Endothelial cell of umbilical vein (primary cell): ENCODE results near the gene MMADHC. TPM values are rescaled to one million over a fixed set of nuclear protein-coding genes. Genes with fewer than 3 reads are reported as not detected.

Experiments used
- BruUV-seq: library from RNA; stranded (reverse); fragments of 400-500 nt; replicated peaks from 2 replicates; lab custom pipeline; 2021; lab: Mats Ljungman, UMichigan
- CTCF ChIA-PET: fragments of 300-600, 350-600 bp; sonication (Branson Sonifier 250); formaldehyde crosslinking; loops from one replicate; lab custom pipeline; 2021; ENCODE audit warnings: antibody characterized with exemption, inconsistent platforms; lab: Charles Lee
- POLR2A ChIA-PET: fragments of 300-600, 350-600 bp; sonication (Branson Sonifier 250); formaldehyde crosslinking; loops from one replicate; lab custom pipeline; 2021; ENCODE audit warnings: antibody characterized with exemption, inconsistent platforms; lab: Charles Lee
- DNase-seq: peaks from one replicate; pipeline ENCODE4 v3.0.0-alpha.2; 2011; ENCODE audit warnings: low read depth, low spot score
- FAIRE-seq: peaks from 2 replicates; lab custom pipeline; 2011; peaks lifted over from hg19 to GRCh38; lab: Jason Lieb, UNC
- H2AFZ ChIP-seq: 2 replicates; pipeline ENCODE4 v1.6.0; 2012; ENCODE audit warnings: low read depth, low read length, control low read depth, inconsistent platforms
- H3K27ac ChIP-seq: 2 replicates; pipeline ENCODE4 v1.5.1; 2011; ENCODE audit warnings: low read depth, mild to moderate bottlenecking, control low read depth, low read length, moderate library complexity; ENCODE audit not compliant: insufficient read depth
- H3K27me3 ChIP-seq, 2 experiments: 2 replicates each; pipeline versions ENCODE4 v1.6.0 to v1.6.1; 2011; ENCODE audit warnings: low read length in 2 of 2, mixed read lengths in 1 of 2; ENCODE audit not compliant: control insufficient read depth in 2 of 2, insufficient read depth in 2 of 2
- H3K36me3 ChIP-seq, 2 experiments: 2 replicates in 1 of 2; 3 replicates in 1 of 2; pipeline ENCODE4 v1.5.1; 2011; ENCODE audit warnings: low read length in 2 of 2, mild to moderate bottlenecking in 1 of 2, moderate library complexity in 1 of 2; ENCODE audit not compliant: control insufficient read depth in 2 of 2, insufficient read depth in 2 of 2; ENCODE audit errors: extremely low read depth in 1 of 2
- H3K4me1 ChIP-seq: 3 replicates; pipeline ENCODE4 v1.5.1; 2011; ENCODE audit warnings: mild to moderate bottlenecking, low read length; ENCODE audit not compliant: control insufficient read depth, insufficient read depth; ENCODE audit errors: extremely low read depth
- H3K4me2 ChIP-seq: 2 replicates; pipeline ENCODE4 v1.6.1; 2011; ENCODE audit warnings: low read length, control low read depth, mixed read lengths; ENCODE audit not compliant: insufficient read depth
- H3K4me3 ChIP-seq, 3 experiments: fragments of 200-600 bp in 1 of 3; sonication (generic), shearing (Covaris generic) in 1 of 3; replicated peaks in 1 of 3; 2 replicates each; pipeline ENCODE4 v1.5.1; 2011 to 2016; ENCODE audit warnings: control low read depth in 3 of 3, low read length in 3 of 3, mild to moderate bottlenecking in 2 of 3, inconsistent platforms in 1 of 3, low read depth in 1 of 3, moderate library complexity in 1 of 3; ENCODE audit not compliant: insufficient read depth in 1 of 3
- H3K79me2 ChIP-seq: 2 replicates; pipeline ENCODE4 v1.6.0; 2012; ENCODE audit warnings: low read length, inconsistent platforms; ENCODE audit not compliant: control insufficient read depth, insufficient read depth
- H3K9ac ChIP-seq: replicated peaks from 2 replicates; pipeline ENCODE3; 2011; ENCODE audit warnings: low read length, control low read depth; ENCODE audit not compliant: insufficient read depth; ENCODE audit errors: extremely low read depth
- H3K9me1 ChIP-seq: replicated peaks from 3 replicates; pipeline ENCODE4 v1.6.0; 2011; ENCODE audit warnings: mild to moderate bottlenecking, low read length; ENCODE audit not compliant: control insufficient read depth, insufficient read depth; ENCODE audit errors: extremely low read depth
- H3K9me3 ChIP-seq: replicated peaks from 2 replicates; pipeline ENCODE4 v1.5.1; 2012; ENCODE audit warnings: low read length, inconsistent platforms; ENCODE audit not compliant: control insufficient read depth, insufficient read depth
- H4K20me1 ChIP-seq: replicated peaks from 2 replicates; pipeline ENCODE3; 2011; ENCODE audit warnings: mild to moderate bottlenecking, low read length; ENCODE audit not compliant: control insufficient read depth, insufficient read depth; ENCODE audit errors: extremely low read depth
- EZH2 ChIP-seq: IDR thresholded peaks from 2 replicates; pipeline ENCODE4 v1.6.1; 2012; ENCODE audit warnings: borderline replicate concordance, low read depth, mild to moderate bottlenecking, moderate library complexity, low read length, inconsistent platforms; ENCODE audit not compliant: severe bottlenecking
- FOS ChIP-seq: IDR thresholded peaks from 2 replicates; pipeline ENCODE4 v1.6.1; 2011; ENCODE audit warnings: mild to moderate bottlenecking, low read length, moderate library complexity, borderline replicate concordance; ENCODE audit not compliant: insufficient read depth
- GATA2 ChIP-seq: IDR thresholded peaks from 2 replicates; pipeline ENCODE4 v1.7.0; 2011; ENCODE audit warnings: low read depth, mild to moderate bottlenecking, moderate library complexity, mixed read lengths, low read length; ENCODE audit not compliant: insufficient read length, insufficient read depth
- JUN ChIP-seq: IDR thresholded peaks from 2 replicates; pipeline ENCODE4 v1.6.1; 2011; ENCODE audit warnings: borderline replicate concordance, low read depth; ENCODE audit not compliant: insufficient read length, insufficient read depth
- MYC ChIP-seq: IDR thresholded peaks from one replicate; pipeline ENCODE4 v1.6.1; 2011; ENCODE audit warnings: mild to moderate bottlenecking, low read depth, low read length
- POLR2A ChIP-seq: IDR thresholded peaks from 2 replicates; pipeline ENCODE4 v1.6.1; 2012; ENCODE audit warnings: low read depth, mild to moderate bottlenecking, control low read depth, low read length
- POLR2AphosphoS5 ChIP-seq: IDR thresholded peaks from 2 replicates; pipeline ENCODE4 v1.6.1; 2012; ENCODE audit warnings: low read depth, mild to moderate bottlenecking, control low read depth, low read length, moderate library complexity; ENCODE audit not compliant: insufficient read depth
- dilution Hi-C: fragments of 300-500 bp; cut with MboI; formaldehyde crosslinking; loops from one replicate; pipeline ENCODE4 v1.15.0; 2019; ENCODE audit warnings: low sequenced_read_pairs; ENCODE audit not compliant: extremely low pct_ligation_motif_present
- intact Hi-C: fragments of 100-400 bp; cut with micrococcal nuclease; formaldehyde crosslinking; loops from one replicate; pipeline ENCODE4 v1.10.0; 2022
- polyA plus RNA-seq, 4 experiments: library from polyadenylated mRNA; depleted of rRNA in 3 of 4; stranded (reverse) in 3 of 4; unstranded in 1 of 4; fragments of >200 nt; gene quantifications; 2 replicates each; pipeline versions ENCODE4 v1.2.1 to v1.2.3, GENCODE V29; 2011 to 2012; ENCODE audit warnings: missing spikeins in 1 of 4
- total RNA-seq: library from RNA; stranded (reverse); gene quantifications from 2 replicates; pipeline ENCODE4 v1.2.3, GENCODE V29; 2021
- TF ChIP-seq, protein P1 (sequence below): IDR thresholded peaks from 2 replicates; pipeline ENCODE4 v1.6.1; 2011; ENCODE audit not compliant: insufficient read depth, insufficient read length
- TF ChIP-seq, protein P2 (sequence below), 2 donors: IDR thresholded peaks; 1 replicate in 1 of 2; 2 replicates in 1 of 2; pipeline ENCODE4 v1.5.1; 2011; ENCODE audit warnings: low read length in 2 of 2, mild to moderate bottlenecking in 2 of 2, moderate library complexity in 2 of 2, control low read depth in 1 of 2, inconsistent platforms in 1 of 2, low read depth in 1 of 2; ENCODE audit not compliant: insufficient read depth in 1 of 2; ENCODE audit errors: extremely low read depth in 1 of 2

Gene MMADHC
- total and polyA plus RNA-seq, 2 donors (not counting 3 experiments of a cell fraction or from before 2014, with no cell fraction given), result 53.4 to 115 TPM

DNA sequence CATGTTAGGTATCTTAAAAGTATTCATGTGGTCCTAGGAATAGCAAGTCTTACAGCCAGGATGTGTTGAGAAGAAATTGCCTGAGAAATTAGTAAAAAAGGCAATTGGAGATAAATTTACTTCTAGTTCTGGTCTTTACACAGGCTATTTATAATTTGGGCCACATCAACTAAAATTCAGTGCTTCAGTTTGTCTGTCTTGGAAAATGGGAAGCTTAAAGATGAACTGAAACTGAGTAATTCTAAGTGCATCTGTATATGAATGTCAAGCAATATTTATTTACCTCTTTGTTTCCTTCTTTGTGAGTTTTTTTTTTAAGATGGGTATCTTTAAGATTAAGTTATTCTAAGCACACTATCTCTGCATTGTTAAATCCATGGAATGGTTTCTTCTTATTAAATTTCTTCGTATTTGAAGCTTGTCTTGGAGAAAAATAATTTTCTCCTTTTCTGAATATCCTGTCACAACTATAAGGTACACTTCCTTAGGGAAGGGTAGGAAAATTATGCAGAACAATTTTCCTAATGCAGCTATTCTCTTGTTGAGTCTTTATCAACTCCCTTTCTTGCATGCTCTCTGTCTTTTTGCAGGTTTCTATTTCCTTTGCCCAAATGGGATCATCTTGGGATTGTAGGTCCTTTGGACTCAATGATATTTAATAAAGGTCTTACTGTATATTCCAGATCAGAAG lies 39.7 kb upstream of the MMADHC start:
- Histone ChIP-seq H2AFZ (no peak overlapping the region), H3K9me3 (no peaks in the 10 kb centered on the region), H3K9ac (no peak overlapping the region), H3K27ac (no peak overlapping the region), H3K27me3 (no peaks in the 10 kb centered on the region), H3K36me3 (no peaks in the 10 kb centered on the region), H4K20me1 (no peaks in the 10 kb centered on the region), H3K79me2 (no peaks in the 10 kb centered on the region), H3K9me1 (no peaks in the 10 kb centered on the region), H3K4me1 (no peaks in the 10 kb centered on the region), H3K4me2 (no peak overlapping the region), H3K4me3 (no peak overlapping the region)
- CTCF ChIA-PET, result no interaction called here
- intact Hi-C loops (no loop called here), dilution Hi-C loops (no loop called here)
- TF ChIP-seq POLR2A (no peak), JUN (no peak), MYC (no peak), EZH2 (no peak), GATA2 (no peak), FOS (no peak), POLR2AphosphoS5 (no peak)
- TF ChIP-seq, protein P1, sequence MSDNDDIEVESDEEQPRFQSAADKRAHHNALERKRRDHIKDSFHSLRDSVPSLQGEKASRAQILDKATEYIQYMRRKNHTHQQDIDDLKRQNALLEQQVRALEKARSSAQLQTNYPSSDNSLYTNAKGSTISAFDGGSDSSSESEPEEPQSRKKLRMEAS, result no peak
- TF ChIP-seq, protein P2, sequence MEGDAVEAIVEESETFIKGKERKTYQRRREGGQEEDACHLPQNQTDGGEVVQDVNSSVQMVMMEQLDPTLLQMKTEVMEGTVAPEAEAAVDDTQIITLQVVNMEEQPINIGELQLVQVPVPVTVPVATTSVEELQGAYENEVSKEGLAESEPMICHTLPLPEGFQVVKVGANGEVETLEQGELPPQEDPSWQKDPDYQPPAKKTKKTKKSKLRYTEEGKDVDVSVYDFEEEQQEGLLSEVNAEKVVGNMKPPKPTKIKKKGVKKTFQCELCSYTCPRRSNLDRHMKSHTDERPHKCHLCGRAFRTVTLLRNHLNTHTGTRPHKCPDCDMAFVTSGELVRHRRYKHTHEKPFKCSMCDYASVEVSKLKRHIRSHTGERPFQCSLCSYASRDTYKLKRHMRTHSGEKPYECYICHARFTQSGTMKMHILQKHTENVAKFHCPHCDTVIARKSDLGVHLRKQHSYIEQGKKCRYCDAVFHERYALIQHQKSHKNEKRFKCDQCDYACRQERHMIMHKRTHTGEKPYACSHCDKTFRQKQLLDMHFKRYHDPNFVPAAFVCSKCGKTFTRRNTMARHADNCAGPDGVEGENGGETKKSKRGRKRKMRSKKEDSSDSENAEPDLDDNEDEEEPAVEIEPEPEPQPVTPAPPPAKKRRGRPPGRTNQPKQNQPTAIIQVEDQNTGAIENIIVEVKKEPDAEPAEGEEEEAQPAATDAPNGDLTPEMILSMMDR (IDR thresholded peaks at IDR 0.05; ENCODE audit: extremely low read depth in 1 of 2, insufficient read depth in 1 of 2, low read depth in 1 of 2, low read length in 2 of 2), result no peak
- POLR2A ChIA-PET, result no interaction called here
- FAIRE-seq, result no peak
- no TSS peak for BruUV-seq
- no peak for DNase-seq
